GM12891 (cell line): ENCODE measurements around the gene SH2D3C.
A peak's percentile ranks its signal among the peaks of the same experiment; 100 is the strongest.

Experiments used
- DNase-seq: peaks from one replicate; pipeline ENCODE4 v3.0.0; 2011; ENCODE audit warnings: low spot score; ENCODE audit not compliant: insufficient read length
- FAIRE-seq: peaks from 2 replicates; lab custom pipeline; 2011; peaks lifted over from hg19 to GRCh38; lab: Jason Lieb, UNC
- PAX5 ChIP-seq: IDR thresholded peaks from 2 replicates; pipeline ENCODE4 v1.6.1; 2011; ENCODE audit warnings: low read length, moderate library complexity, mild to moderate bottlenecking; ENCODE audit not compliant: insufficient read depth, severe bottlenecking
- POLR2A ChIP-seq: IDR thresholded peaks from 2 replicates; pipeline ENCODE4 v1.6.1; 2011; ENCODE audit warnings: low read depth, low read length, control low read depth
- POLR2AphosphoS5 ChIP-seq: IDR thresholded peaks from 2 replicates; pipeline ENCODE4 v1.6.1; 2011; ENCODE audit warnings: low read depth, low read length, control low read depth
- POU2F2 ChIP-seq: IDR thresholded peaks from 2 replicates; pipeline ENCODE4 v1.6.1; 2011; ENCODE audit warnings: low read depth, mild to moderate bottlenecking, control low read depth, low read length, moderate library complexity
- SPI1 ChIP-seq: IDR thresholded peaks from 2 replicates; pipeline ENCODE4 v1.6.1; 2011; ENCODE audit warnings: low read depth, low read length, control low read depth
- TAF1 ChIP-seq: IDR thresholded peaks from 2 replicates; pipeline ENCODE4 v1.6.1; 2011; ENCODE audit warnings: low read depth, low read length, control low read depth

SH2D3C gene

DNA sequence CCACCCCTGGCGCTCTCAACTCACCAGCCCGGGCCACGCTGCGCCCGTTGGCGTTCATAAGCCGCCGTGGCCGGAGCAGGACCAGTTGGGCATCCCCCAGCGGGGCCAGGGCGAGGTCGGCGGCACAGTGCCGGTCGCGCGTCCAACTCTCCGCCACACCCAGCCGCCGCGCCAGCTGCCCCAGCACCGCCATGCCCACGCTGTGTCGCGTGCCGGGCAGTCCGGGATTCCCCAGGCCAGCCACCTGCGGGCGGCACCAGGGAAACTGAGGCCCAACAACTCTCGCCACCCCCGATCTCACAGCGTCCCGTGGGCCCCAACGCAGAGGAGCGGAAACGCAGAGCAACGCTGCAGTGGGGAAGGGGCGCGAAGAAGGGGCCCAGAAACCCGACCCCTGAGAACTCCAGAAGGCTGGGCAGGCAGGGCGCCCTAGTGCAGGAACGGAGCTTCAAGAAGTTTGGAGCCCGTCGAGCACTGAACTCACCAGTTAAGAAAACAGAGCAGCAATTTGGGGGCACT, 63.5 kb downstream of the SH2D3C start:
- no peak for TF ChIP-seq POLR2A
- no peak for TF ChIP-seq POLR2AphosphoS5
- no peak for TF ChIP-seq TAF1
- TF ChIP-seq POU2F2 = no peak
- no peak for TF ChIP-seq SPI1
- no peak for TF ChIP-seq PAX5
- FAIRE-seq (peak; percentile 76), DNase-seq (peak; percentile 43)

DNA sequence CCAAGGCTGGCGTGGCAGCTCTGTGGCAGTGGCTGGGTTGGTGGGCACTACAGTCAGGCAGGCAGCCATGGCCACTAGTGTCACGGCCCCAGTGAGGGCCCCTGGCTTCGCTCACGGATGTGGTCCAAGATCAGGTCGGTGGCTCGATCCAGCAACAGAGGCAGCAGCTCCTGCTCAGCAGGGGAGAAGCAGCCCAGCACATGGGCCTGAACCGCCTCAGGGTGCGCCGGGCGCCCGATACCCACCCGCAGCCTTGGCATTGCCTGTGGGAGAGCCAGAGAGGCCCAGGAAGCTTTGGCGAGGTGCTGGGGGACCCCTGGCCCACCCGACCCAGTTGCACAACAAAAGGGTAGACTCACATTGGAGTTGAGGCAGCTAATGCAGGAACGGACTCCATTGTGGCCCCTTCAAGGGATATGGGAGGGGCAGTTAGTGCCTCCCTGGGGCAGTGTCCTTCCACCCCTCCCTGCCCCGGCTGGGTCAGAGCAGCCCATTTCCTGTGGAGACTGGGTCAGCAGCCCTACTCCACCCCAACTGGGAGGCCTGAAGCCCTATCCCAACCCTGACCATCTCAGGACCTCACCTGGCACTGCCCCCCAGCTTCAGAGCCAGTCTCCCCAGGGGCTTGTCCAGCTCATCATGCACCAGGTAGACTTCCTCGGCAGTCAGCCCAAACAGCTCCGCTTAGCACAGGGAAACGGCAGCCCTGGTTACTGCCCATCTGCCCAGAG, 64.3 kb downstream of the SH2D3C start:
- FAIRE-seq (no peak), DNase-seq (no peak)
- TF ChIP-seq TAF1 = no peak
- no peak for TF ChIP-seq POLR2A
- no peak for TF ChIP-seq POU2F2
- TF ChIP-seq PAX5 = no peak
- no peak for TF ChIP-seq SPI1
- TF ChIP-seq POLR2AphosphoS5 = no peak

DNA sequence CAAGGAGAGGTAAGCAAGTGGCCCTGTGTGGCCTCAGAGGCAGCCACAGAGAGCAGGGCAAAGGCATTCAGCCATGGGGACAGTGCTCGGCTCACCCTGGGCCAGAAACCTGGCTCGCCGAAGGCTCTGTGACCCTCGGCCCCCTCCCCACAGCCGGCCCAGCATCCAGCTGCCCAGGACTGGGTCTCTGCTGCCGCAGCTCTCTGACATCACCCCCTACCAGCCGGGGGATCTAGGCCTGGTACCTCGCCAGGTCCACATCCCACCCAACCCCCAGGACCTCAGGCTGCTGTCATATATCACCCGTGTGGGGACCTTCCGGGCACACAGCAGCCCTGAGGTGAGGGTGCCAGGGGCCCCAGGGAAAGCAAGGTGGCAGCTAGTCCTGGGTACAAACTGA, 65.6 kb downstream of the SH2D3C start:
- FAIRE-seq = no peak
- TF ChIP-seq POLR2AphosphoS5 = no peak
- TF ChIP-seq SPI1 = no peak
- no peak for TF ChIP-seq POLR2A
- no peak for TF ChIP-seq PAX5
- TF ChIP-seq POU2F2 = no peak
- no peak for TF ChIP-seq TAF1
- no peak for DNase-seq

DNA sequence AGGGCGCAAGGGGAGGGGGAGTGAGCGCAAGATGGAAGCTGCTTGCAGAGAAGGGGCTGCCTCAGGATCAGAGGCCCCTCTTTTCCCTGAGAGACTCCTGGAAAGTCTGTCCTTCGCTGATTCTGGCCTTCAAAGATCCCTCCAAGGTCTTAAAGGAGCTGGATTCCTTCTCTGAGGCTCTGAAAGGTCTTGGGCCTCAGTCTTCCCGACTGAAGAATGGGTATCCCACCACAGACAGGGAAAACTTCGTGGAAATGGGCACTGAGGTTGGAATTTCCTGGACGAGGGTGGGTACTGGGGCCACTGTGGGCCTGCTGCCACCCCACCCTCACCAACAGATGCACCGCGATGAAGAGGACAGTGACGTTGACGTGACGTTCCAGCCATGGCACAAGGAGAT, 66.1 kb downstream of the SH2D3C start:
- DNase-seq (no peak), FAIRE-seq (no peak)
- TF ChIP-seq POU2F2 (no peak), SPI1 (no peak), POLR2A (no peak)

DNA sequence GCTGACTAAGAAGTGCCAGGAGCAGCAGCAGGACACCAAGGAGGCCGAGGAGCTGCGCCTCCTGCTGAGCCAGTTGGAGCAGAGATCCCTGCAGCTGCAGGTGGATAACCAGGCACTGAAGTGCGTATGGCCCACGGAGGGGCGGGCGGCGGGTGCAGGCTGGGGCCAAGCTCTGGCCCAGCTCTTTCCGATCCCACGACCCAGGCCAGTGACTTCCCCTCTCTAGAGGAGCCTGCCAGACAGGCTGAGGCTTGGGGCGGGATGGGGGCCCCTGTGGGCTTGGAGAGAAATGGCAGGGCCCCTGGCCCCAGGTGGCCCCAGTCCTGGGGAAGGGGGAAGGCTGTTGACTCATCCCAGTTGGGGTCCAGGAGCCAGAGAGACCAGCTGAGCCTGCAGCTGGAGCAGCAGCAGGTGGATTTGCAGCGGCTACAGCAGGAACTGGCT, 66.6 kb downstream of the SH2D3C start:
- FAIRE-seq = no peak
- no peak for DNase-seq
- TF ChIP-seq POLR2A (no peak), PAX5 (no peak), POLR2AphosphoS5 (no peak), SPI1 (no peak), TAF1 (no peak)

DNA sequence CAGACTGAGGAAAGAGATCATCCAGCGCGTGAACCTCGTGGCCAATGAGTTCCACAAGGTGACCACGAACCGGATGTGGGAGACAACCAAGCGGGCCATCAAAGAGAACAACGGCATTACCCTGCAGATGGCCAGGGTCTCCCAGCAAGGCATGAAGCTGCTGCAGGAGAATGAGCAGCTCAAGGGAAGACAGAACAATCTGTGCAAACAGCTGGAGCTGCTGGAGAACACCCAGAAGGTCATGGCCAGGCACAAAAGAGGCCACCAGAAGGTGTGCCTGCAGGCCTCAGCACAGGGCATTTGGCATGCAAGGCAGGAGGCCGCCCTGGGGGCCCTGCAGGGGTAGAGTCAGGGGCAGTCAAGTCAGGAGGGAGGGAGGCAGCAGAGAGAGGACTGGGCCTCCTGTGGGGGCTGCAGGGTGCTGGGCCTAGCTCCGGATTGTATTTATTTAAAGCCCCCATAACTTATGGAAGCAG, 67.2 kb downstream of the SH2D3C start:
- TF ChIP-seq TAF1 (no peak), SPI1 (no peak), POLR2A (no peak), POU2F2 (no peak), PAX5 (no peak), POLR2AphosphoS5 (no peak)
- FAIRE-seq = peak; percentile 47
- no peak for DNase-seq

DNA sequence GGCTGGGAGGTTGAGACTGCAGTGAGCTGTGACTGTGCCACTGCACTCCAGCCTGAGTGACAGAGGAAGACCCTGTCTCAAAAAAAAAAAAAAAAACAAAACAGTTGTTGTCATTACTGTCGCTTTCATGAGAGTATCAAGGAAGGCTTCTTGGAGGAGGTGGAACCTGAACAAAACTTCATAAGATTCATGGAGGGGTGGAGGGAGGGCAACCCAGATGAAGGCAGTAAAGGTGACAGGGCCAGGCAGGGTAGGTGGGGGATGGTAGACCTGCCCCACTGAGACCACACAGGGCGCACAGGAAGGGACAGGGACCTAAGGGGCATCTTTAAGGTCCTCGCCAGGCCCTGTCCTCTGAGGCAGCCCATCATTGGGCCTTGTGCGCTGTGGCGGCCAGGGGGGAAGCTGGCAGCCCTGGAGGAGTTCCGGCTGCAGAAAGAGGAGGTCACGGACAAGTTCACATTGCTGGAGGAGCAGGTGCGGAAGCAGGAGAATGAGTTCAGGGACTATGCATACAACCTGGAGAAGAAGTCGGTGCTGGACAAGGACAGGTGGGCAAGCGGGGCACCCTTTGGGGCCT, 68.2 kb downstream of the SH2D3C start:
- FAIRE-seq (no peak), DNase-seq (no peak)
- TF ChIP-seq POU2F2 = no peak
- TF ChIP-seq POLR2AphosphoS5 = no peak
- TF ChIP-seq POLR2A = no peak

DNA sequence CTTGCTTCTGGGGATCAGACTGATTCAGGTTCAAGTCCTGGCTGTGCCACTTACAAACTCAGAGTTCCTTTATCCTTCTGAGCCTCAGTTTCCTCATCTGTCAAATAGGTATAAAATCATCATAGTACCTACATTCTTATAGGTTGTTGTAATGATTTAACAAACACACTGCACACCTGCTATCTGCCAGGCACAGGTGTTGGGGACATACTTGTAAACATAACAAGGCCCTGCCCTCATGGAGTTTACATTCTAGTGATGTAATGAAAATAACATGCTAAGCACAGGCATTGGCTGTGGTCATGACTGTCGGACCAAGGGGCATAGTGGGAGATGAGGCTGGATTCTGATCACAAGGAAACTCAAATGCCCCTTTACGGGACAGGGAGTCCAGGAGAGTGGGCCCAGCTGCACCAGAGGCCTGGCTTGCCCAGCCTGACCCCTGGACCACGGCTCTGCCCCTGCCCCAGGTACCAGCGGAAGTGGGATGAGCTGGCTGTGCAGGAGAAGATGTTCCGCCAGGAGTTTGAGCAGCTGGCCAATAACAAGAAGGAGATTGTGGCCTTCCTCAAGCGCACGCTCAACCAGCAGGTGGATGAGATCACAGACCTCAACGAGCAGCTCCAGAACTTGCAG, 69.4 kb downstream of the SH2D3C start:
- FAIRE-seq (no peak), DNase-seq (no peak)
- no peak for TF ChIP-seq SPI1
- TF ChIP-seq TAF1 = no peak
- TF ChIP-seq POLR2AphosphoS5 = no peak
- no peak for TF ChIP-seq POLR2A
- no peak for TF ChIP-seq POU2F2
- TF ChIP-seq PAX5 = no peak

DNA sequence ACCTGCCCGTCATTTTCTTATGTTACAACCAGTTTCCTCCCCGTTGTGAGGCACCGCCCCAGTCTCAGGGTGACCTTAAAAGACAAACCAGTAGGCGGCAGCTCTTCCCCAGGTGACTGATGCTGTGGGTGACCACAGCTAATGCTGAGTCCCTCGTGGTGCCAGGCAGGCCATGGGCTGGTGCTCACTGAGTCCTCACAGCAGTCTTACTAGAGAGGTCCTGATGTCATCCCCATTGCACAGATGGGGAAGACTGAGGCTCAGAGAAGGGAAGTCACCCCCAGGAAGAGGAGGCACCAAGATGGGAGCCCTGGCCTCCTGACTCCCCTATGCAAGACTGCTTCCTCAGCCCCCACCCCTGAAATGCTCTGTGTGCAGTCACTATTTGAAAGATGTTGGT, 70.7 kb downstream of the SH2D3C start:
- FAIRE-seq (peak; percentile 59), DNase-seq (peak; percentile 62)
- TF ChIP-seq POLR2A (no peak), PAX5 (no peak), TAF1 (no peak), POU2F2 (no peak), POLR2AphosphoS5 (no peak), SPI1 (no peak)

DNA sequence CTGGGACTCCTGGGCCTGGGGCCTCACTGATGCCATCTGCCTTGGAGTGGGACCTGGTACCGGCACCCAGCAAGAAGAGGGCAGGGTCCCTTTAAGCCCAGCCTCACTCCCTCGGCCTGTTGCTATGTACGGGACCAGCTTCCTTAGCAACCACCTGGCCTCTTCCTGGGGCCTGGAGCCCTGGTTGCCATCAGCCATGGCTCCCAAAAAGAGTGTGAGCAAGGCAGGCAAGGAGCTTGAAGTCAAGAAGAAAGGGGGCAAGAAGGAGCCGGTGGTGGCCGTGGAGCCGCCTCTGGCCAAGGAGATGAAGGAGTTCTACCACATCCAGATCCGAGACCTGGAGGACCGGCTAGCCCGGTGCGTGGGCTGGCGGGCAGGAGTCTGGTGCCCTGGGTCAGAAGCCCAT, 71.6 kb downstream of the SH2D3C start, which contains the start of gene CFAP157:
CFAP157 (plus strand) TSS at position 153 of the 406 bp plus-strand sequence; CDS start at position 197, 44 bp downstream.
- no peak for TF ChIP-seq POLR2AphosphoS5
- no peak for TF ChIP-seq POU2F2
- no peak for TF ChIP-seq PAX5
- TF ChIP-seq TAF1 = no peak
- no peak for TF ChIP-seq SPI1
- no peak for TF ChIP-seq POLR2A
- FAIRE-seq (no peak), DNase-seq (no peak)
